Measurements from ENCODE around the gene TDRD12. TPM values are rescaled to one million over a fixed set of nuclear protein-coding genes. Genes with fewer than 3 reads are reported as not detected.

Gene TDRD12
- total and polyA plus RNA-seq, 2 donors (not counting 3 experiments of a cell fraction or from before 2014, with no cell fraction given): 0.03 to 0.09 TPM

DNA sequence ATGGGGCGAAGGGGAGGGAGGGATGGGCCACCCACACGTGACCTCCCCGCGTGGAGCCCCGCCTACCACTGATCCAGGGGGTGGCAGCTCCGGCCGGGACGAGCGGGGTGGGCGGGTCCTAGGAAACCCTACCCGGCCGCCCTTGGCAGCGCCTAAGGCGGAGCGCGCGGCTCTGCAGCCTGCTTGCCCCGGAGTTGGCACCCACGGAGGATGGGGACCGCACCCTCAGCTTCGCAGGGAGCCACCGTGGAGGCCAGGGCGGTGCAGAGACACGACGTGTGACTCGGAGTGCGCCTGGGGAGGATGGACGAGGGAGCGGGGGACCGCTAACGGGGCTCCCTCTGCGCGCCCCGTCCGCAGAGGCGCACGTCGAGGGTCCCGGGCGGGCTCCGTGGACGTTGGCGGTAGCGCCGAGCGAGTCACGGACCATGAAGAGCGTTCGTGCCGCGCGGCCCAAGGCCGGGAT is 43.8 kb upstream of the TDRD12 start, which contains the start of gene RGS9BP:
TSS of gene RGS9BP (plus strand) at position 129 of the 466 bp plus-strand sequence. CDS start 416 bp downstream, outside the sequence.
- CTCF ChIA-PET: interaction anchor here (0.9 to 2.0 kb wide), 3 partner anchors 14 to 76 kb away, joined by 3 to 7 read pairs (median 3); partner anchors contain the start of gene NUDT19
- Histone ChIP-seq H3K27ac (ENCODE audit: insufficient read depth, low read depth, low read length) (no peak within 1 kb of the TSS), H3K4me2 (ENCODE audit: insufficient read depth, low read length) (peak within 1 kb of the TSS; percentile 67), H3K9ac (replicated peaks; ENCODE audit: extremely low read depth, insufficient read depth, low read length) (peak within 1 kb of the TSS; percentile 46), H3K36me3 (ENCODE audit: control insufficient read depth in 2 of 2, extremely low read depth in 1 of 2, insufficient read depth in 2 of 2, low read length in 2 of 2) (no peaks in the 10 kb centered on the region), H2AFZ (ENCODE audit: low read depth, low read length) (peak within 1 kb of the TSS; percentile 93), H3K9me1 (replicated peaks; ENCODE audit: control insufficient read depth, extremely low read depth, insufficient read depth, low read length) (no peaks in the 10 kb centered on the region), H3K79me2 (ENCODE audit: control insufficient read depth, insufficient read depth, low read length) (peaks cover 35% of the 10 kb centered on the region), H4K20me1 (replicated peaks; ENCODE audit: control insufficient read depth, extremely low read depth, insufficient read depth, low read length) (no peaks in the 10 kb centered on the region), H3K4me1 (ENCODE audit: control insufficient read depth, extremely low read depth, insufficient read depth, low read length) (peaks cover 9% of the 10 kb centered on the region), H3K4me3 (replicated peaks in 1 of 3; ENCODE audit: insufficient read depth in 1 of 3, low read depth in 1 of 3, low read length in 3 of 3) (peak within 1 kb of the TSS; percentile 65 to 81 (median 74)), H3K27me3 (ENCODE audit: control insufficient read depth in 2 of 2, insufficient read depth in 2 of 2, low read length in 2 of 2) (peaks cover 16 to 24% of the 10 kb centered on the region in 2 experiments), H3K9me3 (replicated peaks; ENCODE audit: control insufficient read depth, insufficient read depth, low read length) (no peaks in the 10 kb centered on the region)
- intact Hi-C loops (cut with micrococcal nuclease): loop anchor here (1.0 to 5.0 kb wide), 4 partner anchors 16 to 1497 kb away; partner anchors contain the start of genes CEP89, FAAP24, LSM14A and NUDT19
- BruUV-seq (replicated peaks): no TSS peak
- dilution Hi-C loops (cut with MboI; ENCODE audit: extremely low pct_ligation_motif_present, low sequenced_read_pairs): no loop called here
- DNase-seq (ENCODE audit: low read depth, low spot score) (peak; percentile 62), FAIRE-seq (no peak)
- TF ChIP-seq EZH2 (IDR thresholded peaks at IDR 0.05; ENCODE audit: borderline replicate concordance, low read depth, low read length, severe bottlenecking) (no peak), CTCF (IDR thresholded peaks at IDR 0.05; ENCODE audit: extremely low read depth in 1 of 2, insufficient read depth in 1 of 2, low read depth in 1 of 2, low read length in 2 of 2) (no peak), FOS (IDR thresholded peaks at IDR 0.05; ENCODE audit: borderline replicate concordance, insufficient read depth, low read length) (no peak), MYC (IDR thresholded peaks at IDR 0.05; ENCODE audit: low read depth, low read length) (no peak)
- TF ChIP-seq, protein P1, sequence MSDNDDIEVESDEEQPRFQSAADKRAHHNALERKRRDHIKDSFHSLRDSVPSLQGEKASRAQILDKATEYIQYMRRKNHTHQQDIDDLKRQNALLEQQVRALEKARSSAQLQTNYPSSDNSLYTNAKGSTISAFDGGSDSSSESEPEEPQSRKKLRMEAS (IDR thresholded peaks at IDR 0.05; ENCODE audit: insufficient read depth, insufficient read length): peak; percentile 72
- POLR2A ChIA-PET: no interaction called here
